Tongue (tissue), 2 donors: Measurements from ENCODE around the gene PLXNC1. TPM values are rescaled to one million over a fixed set of nuclear protein-coding genes. Genes with fewer than 3 reads are reported as not detected.

Source experiments
- DNase-seq: peaks from one replicate; pipeline ENCODE4 v3.0.0-alpha.2; 2015
- total RNA-seq: library from RNA; depleted of rRNA; stranded (reverse); fragments of >200 nt; gene quantifications from one replicate; pipeline ENCODE4 v1.2.3, GENCODE V29; 2014

The PLXNC1 gene
- total RNA-seq, 1 donor from 2014 or later, result 13.4 TPM

DNA sequence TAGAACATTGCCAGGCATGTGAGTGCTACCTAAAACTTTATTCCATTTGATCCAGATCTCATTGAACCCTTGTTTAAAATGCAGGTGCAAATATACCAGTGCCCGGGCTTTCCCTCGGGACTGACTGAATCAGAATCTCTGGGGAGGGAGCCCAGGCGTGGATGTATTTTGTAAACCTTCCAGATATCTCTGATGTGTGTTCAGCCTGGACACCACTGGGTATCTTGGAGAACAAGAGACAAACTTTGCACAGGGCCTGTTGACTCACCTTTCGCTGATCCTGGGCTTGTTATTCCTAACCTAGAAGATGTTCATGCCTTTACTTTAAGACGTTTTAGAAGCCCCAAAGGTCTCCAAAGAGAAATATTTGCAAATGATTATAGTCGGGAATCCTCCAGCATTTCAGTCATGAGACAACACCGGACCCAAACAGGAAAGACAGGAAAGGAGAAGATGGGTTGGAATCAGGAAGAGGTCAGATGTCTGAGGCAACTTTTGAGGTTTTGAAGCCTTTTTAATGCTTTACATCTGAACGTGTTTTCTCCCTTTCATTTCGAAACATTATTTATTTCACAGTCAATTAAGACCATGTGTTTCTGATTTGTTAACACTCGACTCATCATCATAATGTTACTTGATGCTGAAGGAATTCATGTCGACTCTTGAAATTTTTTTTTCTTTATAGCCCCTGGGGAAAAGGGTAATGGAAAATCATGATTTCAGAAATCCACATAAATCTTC lies 118.6 kb downstream of the PLXNC1 start:
- peak; percentile 94 for DNase-seq

DNA sequence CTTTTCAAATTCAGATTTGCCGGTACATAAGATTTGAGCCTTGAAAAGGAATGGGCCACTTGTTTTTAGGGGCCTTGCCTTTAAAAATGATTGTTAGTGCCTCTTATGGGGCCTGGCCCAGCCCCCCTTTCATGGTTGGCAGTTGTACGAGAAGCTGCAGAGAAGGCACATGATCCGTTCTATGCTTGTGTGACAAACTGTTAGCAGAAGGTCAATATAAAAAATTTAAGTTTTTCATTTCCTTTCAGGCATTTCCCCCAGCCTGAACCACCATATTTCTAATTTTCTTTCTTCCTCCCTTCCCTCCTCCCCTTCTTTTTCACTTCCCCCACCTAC lies 119.1 kb downstream of the PLXNC1 start:
- no peak for DNase-seq

DNA sequence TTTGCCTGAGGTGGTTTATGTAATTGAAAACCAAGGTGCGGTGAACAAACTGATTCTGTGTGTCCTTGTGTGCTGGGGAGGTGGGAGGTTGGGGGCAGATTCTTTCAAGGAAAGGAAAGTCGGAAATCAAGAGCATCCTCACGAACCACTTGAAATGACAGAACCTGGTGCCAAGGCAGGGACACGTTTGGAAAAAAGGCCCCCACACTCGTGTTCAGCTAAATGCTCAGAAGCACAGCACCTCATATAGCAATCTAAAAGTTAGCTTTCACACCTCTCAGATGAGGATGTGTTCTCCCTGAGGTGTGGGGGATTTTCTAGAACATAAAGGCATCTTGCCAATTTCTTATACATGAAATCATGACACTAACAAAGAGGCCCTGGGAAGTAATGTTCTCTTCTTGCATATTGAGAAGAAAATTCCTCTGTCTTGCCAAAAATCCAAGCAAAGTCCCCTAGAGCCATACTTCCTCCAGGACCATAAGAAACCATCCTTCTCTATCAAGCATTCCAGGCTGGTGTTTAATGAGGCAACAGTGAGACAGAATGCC lies 119.6 kb downstream of the PLXNC1 start:
- DNase-seq, result peak; percentile 60

DNA sequence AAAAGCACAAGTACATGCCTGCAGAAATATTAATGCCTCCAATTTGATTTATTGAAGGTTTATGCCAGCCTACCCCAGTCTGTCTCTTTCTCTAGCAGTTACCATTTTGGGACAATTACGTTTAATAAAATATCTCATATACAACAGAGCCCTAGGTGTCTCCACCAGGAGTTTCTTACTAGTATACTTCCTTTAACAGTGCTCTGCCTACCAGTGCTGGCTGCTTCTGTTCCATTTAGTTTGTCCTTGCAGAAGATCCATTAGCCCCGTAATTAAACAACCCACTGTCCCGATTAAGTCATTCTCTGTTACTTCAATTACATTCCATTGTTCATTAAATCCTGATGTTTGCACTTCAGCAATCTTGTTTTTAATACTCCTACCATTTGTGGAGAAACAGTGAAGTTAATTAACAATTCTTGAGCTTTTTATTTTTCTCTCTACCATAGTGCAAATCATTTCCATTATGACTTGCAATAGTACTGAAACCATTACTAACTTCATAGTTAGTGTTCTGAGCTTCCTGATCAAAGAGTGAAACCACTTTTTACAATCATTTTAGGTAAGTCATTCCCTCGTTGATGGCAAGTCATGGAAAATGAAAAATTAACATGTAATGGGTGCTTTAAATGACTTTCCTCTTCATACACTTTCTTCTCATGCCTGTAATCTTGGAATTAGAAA lies 121.1 kb downstream of the PLXNC1 start:
- no peak for DNase-seq

DNA sequence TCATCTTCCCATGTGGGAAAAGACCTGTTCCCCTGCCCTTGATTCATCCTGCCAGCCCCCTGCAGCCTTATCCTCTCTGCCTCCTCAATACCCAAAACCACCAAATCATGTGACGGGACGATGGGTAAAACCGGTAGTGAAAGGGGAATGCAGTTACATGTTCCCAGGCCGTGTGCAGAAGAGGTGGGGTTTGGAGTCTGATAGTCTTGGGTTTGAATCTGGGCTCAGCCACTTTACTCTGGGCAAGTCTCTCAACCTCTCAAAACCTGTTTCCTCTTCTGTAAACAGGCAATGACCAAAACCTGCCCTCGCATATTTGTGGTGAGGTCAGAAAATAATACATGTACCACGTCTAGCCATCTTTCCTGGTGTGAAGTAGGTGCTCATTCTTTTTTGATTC lies 123.0 kb downstream of the PLXNC1 start:
- DNase-seq, result no peak

DNA sequence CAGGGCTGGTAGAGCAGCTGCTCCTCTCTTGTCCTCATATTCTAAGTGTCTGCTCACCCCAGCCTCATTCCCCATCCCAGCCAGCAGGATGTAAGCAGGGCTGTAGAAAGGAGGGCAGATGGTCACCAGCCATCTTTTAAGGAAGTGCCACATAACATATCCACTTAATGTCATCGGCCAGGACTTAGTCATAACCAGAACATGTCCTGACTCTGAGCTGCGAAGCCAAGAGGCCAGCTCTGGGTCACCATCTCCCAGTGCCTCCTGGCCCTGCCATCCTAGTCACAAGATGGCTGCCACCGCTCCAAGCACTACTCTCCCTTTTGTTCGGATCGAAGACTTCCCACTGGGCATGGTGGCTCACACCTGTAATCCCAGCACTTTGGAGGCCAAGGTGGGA lies 123.9 kb downstream of the PLXNC1 start:
- no peak for DNase-seq

DNA sequence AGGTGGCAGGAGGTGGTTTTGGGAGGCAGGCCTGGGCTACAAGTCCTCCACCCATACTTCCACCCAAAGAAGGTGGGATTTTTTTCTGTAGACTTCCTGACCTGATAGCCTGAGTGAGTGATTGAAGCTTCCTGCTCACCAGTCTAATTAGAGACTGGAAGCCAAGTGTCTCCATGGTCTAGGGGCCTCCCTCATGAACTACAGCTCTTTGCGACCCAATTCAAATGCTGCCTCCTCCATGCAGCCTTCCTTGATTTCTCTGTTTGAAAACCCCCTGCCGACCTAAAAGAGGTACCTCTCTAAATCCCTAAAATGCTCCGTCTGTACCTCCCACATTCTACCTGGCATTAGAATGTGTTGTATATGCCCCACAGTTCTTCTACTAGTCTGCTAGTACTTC lies 124.9 kb downstream of the PLXNC1 start:
- DNase-seq, result no peak

DNA sequence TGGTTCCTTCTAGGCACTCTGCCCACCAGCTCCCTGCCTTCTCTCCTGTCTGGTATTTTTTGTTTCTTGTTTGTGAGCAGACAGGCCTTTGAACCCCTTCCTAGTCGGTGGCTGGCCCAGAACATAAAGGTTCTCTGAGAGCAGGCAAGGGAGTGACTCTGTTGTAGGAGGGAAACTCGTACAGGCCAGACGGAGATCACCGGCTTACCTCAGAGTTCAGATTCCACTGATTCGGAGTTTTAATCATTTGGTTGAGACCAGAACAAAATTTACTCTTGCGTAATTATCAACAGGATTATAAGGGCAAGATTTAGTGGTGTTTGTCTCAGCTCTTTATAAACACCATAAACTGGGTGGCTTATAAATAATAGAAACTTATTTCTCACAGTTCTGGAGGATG lies 128.3 kb downstream of the PLXNC1 start:
- DNase-seq, result no peak

DNA sequence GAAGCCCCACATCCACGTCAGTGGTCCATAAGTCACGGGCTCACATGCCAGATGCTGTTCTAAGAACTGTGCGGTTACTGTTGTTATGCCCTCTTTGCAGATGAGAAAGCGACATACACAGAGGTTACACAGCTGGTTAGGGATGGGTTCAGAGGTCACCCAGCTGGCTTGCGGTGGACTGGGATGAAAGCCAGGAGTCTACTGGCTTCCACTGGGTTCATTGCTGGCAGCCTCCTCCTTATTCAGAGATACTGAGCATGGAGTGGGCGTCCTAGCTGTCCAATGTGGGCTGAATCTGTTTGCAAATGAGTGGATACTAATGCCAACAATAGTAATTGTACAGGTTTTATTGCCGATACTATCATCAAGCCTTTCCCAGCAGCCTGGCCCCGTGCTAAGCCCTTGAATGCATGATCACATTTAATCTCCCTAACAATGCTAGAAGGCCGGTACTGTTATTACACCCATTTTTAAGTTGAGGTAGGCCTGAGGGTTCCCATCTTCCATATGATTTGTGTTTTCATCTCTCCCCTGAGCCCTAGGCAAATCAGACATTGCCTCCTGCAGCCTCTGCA lies 129.1 kb downstream of the PLXNC1 start:
- DNase-seq, result no peak

DNA sequence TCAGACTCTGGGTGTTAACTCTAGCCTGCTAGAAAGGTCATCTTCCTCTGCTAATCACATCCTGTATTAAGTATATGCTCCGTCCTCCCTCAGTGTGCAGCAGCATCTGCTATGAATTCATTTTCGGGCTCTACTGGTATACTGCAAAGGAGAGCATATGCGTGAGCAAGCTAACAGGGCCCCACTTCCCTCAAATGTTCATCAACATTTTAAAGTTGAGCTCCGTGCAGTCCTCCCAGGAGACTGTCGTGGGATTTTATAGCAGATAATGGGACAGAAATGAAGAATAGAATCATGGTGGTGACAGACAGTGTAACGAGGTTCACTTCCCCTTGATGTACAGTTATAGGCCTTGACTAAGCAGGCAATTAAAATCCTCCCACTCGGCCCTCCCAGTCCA lies 131.7 kb downstream of the PLXNC1 start:
- no peak for DNase-seq

DNA sequence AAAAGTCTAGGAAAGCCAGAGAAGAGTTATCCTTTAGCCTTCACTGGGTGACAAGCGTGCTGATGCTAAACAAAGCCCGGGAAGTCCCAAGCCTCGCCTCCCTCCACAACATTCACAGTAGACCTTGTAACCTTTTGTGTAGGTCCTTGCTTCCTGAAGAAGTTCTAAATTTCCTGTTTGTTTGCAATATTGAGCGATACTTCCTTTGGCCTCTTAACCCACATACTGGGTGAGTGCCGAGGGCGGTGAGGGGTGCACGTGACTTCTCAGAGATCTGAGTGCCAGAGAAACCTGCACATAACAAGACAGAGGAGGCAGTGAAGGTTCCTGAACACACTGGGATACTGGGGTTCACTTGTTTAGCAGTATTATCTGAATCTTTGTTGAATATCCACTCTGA lies 134.3 kb downstream of the PLXNC1 start:
- no peak for DNase-seq

DNA sequence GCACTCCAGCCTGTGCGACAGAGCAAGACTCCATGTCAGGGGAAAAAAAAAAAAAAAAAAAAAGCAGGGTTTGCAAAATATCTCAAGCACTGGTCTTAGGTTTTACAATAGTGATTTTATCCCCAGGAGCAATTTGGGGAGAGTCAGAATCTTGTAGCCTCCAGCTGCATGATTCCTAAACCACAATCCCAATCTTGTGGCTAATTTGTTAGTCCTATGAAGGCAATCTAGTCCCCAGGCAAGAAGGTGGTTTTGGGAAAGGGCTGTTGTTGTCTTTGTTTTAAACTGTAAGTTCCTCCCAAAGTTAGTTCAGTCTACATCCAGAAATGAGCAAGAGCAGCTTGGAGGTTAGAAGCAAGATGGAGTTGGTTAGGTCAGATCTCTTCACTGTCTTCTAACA lies 135.7 kb downstream of the PLXNC1 start:
- DNase-seq, result no peak

DNA sequence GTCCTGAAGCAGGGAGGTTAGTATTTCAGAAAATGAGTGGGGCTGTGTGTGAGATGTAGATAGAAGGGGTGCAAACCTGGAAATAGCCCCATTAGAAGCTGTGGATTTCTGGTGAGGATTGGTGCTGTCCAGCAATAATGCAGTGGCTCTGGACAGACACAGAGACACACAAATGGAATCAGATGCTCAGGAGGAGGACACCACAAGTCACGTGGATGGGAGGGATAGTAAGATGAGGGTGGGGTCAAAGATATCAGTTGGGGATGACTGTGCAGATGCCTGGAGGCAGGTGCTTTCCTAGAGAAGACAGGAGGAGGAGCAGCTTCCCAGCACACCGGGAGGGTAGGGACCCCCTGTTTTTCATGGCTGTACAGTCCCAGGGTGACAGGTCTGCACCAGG lies 136.5 kb downstream of the PLXNC1 start:
- DNase-seq, result no peak

DNA sequence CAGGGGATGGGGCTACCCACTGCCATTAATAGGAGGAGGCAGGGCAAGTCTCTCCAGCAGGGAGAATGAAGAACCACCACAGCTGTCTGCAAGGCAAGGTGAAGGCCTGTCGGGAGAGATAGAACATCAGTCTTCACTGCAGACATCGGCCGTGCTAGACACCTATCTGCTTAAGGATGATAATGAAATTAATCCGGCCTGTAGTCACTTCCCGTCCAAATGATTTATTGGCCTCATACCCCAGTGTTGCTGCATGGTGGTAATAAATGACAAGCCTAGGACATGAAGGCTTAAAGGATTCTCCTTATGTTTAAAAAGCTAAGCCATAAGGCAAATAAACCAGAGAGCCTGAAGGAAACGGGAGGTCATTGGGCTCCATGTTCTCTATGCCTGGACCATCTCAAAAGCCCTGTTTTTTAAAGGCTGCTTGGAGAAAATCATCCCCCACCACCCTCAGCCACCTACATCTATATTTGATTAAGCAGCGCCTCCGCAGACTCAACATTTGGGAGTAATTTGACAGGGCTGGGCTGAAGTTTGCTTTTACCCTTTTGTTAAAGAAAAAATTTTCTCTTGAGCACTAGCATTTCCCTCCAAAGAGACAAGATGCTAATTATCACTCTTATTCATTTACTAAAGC lies 137.7 kb downstream of the PLXNC1 start:
- no peak for DNase-seq

DNA sequence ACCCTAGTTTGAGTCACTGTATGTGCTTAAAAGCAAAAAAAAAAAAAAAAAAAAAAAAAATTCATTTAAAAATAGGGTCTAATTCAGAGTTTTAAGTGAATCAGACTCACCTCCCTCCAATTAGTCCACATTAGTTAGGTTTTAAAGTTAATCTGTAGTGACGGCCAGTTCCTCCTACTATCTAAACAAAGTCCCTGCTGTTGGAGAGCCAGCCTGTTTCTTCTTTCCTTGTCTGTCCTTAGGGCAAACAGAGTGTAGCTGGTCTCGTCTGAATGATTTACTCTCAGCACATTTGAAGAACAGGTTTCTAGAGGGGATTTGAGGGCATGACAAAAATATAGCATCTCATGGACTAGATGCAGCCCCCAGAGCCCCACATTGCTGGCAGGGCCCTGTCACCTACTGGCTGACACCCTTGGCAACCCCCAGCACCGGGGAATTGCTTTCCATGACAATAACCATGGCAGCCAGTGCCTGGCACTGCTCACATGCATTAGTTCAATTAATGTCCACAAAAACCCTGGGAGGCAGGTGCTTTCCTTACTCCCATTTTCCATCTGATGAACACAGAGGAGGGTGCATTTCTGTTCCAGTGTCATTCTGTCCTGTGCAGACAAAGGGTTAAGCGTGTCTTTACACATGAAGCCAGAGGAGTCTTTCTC lies 138.3 kb downstream of the PLXNC1 start:
- no peak for DNase-seq

DNA sequence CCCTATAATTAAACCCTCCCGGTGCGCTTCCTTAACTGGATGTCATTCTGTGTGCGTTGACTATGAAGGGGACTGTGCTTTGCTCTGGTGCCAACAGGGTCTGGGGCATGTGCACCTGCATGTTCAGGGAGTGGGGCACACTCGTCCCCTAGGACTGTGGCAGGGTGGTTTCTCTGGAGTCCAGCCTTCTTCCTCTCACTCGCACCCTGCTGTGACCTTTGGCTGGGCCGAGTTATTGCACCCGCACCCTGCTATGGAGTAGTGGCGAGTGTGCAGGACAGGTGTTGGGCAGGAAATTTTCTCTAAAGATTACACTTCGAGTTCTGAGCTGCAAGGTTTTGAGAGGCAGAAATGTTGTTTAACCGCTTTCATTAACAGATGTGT lies 138.9 kb downstream of the PLXNC1 start:
- DNase-seq, result no peak

DNA sequence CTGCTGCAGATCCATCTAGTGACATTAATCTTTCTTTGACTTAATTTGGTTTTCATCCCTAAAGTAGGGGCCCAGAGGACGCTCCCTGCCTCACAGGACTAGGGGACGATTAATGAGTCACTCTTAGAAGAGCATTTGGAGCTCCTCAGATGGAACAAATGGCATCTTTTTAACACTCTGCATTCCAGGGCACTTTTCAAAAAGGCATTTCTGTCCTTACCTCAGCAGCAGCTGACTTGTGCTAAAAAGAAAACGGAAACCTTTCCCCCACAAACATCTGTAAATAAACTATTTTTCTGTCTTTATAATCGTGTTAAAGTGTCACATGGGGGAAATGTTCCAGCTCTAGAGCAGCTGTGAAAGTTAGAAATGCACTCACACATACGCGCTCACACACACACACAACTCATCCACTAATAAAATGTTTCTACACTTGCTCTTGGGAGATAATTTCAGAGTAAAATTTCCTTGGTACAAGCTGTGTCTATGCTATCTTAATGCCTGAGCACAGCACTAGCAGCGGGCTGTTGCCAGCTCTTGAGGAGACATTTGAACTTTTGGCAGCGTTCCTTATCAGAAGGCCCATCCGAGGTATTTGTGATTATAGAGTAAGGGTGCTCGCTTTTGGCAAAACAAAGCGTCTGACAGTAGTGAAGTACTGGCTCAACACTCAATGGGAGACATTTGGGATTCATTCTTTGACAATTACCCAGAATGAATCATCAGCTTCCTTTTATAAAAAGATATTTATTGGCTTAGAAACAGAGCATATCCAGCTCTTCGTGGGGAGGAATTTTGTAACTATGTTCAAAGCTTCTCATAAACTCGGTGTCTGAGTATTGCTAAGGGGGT lies 141.3 kb downstream of the PLXNC1 start:
- DNase-seq, result peak; percentile 62

DNA sequence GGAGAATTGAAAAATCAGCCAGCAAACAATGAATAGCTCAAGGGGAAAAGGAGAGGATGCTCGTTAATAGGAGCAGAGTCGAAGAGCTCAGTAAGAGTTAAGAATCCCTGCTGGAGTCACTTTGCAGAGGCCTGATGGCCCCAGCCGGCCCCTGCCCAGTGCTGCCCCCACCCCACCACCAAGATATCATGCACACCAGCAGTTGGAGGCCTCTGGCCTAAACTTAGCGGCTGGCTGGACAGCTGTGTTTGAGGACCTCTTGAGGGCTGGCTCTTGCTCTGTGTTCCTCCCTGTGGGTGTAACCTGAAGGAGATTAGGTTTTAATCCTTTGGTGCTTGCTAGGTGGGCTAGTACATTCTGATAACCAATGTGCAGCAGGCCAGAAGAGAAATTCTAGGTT lies 142.0 kb downstream of the PLXNC1 start:
- DNase-seq, result peak; percentile 76

DNA sequence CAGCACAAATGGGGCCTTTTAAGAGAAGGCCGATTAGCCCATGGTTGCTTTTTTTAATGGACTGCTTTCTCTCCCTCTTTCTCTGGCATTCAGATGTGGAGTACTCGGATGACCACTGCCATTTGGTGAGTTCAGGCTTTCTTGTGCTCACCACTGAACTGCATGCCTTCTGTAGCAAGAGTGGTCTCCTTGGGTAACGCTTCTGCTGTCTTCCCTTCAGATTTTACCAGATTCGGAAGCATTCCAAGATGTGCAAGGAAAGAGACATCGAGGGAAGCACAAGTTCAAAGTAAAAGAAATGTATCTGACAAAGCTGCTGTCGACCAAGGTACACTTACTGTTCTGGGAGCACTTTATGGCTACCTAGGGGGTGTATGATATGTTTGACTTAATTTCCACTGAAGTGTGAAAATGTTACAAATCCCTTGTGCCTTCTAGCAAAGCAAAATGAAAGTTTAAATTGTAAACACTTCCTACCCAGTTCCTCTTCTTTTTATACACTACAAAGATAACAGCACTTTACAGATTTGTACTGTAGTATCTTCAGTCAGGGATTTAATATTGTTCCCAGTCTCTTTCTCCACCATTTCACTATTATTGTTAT lies 148.8 kb downstream of the PLXNC1 start:
- DNase-seq, result no peak

DNA sequence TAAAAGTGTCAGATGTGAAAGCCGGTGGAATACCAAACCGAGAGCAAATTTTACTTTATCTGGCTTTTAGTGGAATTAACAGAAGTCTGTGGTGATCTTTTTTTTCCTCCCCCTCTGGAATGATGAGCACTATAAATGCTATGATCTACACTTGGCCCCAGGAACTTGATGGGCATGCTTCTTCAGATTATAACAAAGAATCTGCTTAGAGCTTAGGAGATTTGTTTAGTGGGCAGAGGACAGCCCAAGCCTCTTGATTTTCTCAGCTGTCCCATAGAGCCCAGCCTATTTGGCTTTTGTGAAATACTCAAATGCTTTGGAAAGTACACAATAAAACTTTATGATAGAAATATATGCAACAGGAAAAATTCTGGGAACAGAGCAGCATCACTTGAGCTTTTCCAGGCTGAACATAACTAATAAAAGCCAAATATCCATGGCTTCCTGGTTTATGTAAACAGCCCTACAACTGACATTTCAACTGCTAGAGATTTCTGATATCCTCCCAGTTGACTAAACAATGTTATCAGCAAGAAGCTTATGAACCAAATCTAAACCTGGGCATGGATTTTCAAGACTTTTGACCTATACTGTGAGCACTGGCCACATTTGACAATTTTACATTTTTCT lies 149.6 kb downstream of the PLXNC1 start:
- no peak for DNase-seq

DNA sequence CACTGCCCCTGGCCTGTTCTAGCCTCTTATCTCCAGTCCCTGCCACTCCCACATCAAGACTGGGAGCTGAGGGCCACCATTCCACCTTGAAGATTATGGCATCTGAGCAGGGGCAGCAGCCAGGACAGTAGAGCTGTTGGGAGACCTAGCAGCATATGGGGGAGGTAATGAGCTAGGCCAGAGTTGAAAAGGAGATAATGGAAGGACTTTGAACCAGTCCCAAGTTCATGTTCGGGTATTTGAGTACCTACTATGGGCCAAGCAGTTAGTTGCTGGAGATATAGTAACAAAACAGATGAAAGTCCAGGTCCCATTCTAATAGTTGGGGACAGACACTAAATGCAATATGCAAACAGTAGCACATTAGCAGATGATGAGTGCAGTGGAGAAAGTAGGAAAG lies 151.5 kb downstream of the PLXNC1 start:
- no peak for DNase-seq
